GM23338 (cell line): ENCODE data around the gene BAG2. TPM values are rescaled to one million over a fixed set of nuclear protein-coding genes. Genes with fewer than 3 reads are reported as not detected.

Experiments used
- ATAC-seq: fragments of 200-7000 bp; cut with Tn5 transposase; 3 replicates; pipeline ENCODE4 v1.9.1; 2020
- DNase-seq: peaks from one replicate; pipeline ENCODE4 v3.0.0-alpha.2; 2015; ENCODE audit warnings: low spot score
- H2AFZ ChIP-seq: fragments of 200-600 bp; sonication (generic); 2 replicates; pipeline ENCODE4 v1.8.0; 2016; ENCODE audit warnings: antibody characterized with exemption, mild to moderate bottlenecking, moderate library complexity
- H3F3A ChIP-seq: fragments of 200-600 bp; sonication (generic); replicated peaks from 2 replicates; pipeline ENCODE4 v1.8.0; 2017; ENCODE audit warnings: antibody characterized with exemption, mixed run types, low read depth
- H3K27ac ChIP-seq: fragments of 200-600 bp; sonication (generic); 2 replicates; pipeline ENCODE4 v1.6.1; 2016; ENCODE audit warnings: low read depth
- H3K27me3 ChIP-seq: fragments of 200-600 bp; sonication (generic); 2 replicates; pipeline ENCODE4 v1.8.0; 2016; ENCODE audit warnings: mild to moderate bottlenecking, mixed run types, moderate library complexity; ENCODE audit not compliant: insufficient read depth
- H3K36me3 ChIP-seq: fragments of 200-600 bp; sonication (generic); 2 replicates; pipeline ENCODE4 v1.8.0; 2016; ENCODE audit warnings: mild to moderate bottlenecking; ENCODE audit not compliant: insufficient read depth
- H3K4me1 ChIP-seq: fragments of 200-600 bp; sonication (generic); 2 replicates; pipeline ENCODE4 v1.8.0; 2016; ENCODE audit warnings: mild to moderate bottlenecking, moderate library complexity; ENCODE audit not compliant: insufficient read depth
- H3K4me2 ChIP-seq: fragments of 200-600 bp; sonication (generic); 2 replicates; pipeline ENCODE4 v1.7.1; 2017; ENCODE audit warnings: mixed run types
- H3K4me3 ChIP-seq: fragments of 200-600 bp; sonication (generic); 2 replicates; pipeline ENCODE4 v1.6.1; 2016; ENCODE audit warnings: mixed run types
- H3K79me2 ChIP-seq: fragments of 200-600 bp; sonication (generic); replicated peaks from 2 replicates; pipeline ENCODE4 v1.8.0; 2017; ENCODE audit warnings: mild to moderate bottlenecking; ENCODE audit not compliant: insufficient read depth
- H3K9me2 ChIP-seq: fragments of 200-600 bp; sonication (generic); 2 replicates; pipeline ENCODE4 v1.8.0; 2017; ENCODE audit not compliant: insufficient read depth
- H4K20me1 ChIP-seq: fragments of 200-600 bp; sonication (generic); replicated peaks from 2 replicates; pipeline ENCODE4 v1.8.0; 2017; ENCODE audit warnings: mild to moderate bottlenecking; ENCODE audit not compliant: insufficient read depth
- H3K27ac Mint-ChIP-seq: 2 replicates; pipeline ENCODE4 v1.8.0; 2020; ENCODE audit warnings: inconsistent platforms, mild to moderate bottlenecking, moderate library complexity, mixed read lengths
- H3K27me3 Mint-ChIP-seq: 3 replicates; pipeline ENCODE4 v1.8.0; 2022; ENCODE audit warnings: low read depth, mild to moderate bottlenecking, moderate library complexity, mixed read lengths, inconsistent platforms; ENCODE audit not compliant: insufficient read depth, poor library complexity
- H3K36me3 Mint-ChIP-seq: 3 replicates; pipeline ENCODE4 v1.8.0; 2021; ENCODE audit warnings: low read depth, mild to moderate bottlenecking, inconsistent platforms, moderate library complexity, mixed read lengths
- H3K4me1 Mint-ChIP-seq: 3 replicates; pipeline ENCODE4 v1.8.0; 2020; ENCODE audit warnings: mild to moderate bottlenecking, inconsistent platforms, mixed read lengths
- H3K4me3 Mint-ChIP-seq: 3 replicates; pipeline ENCODE4 v1.8.0; 2021; ENCODE audit warnings: moderate library complexity, mild to moderate bottlenecking, inconsistent platforms, mixed read lengths
- H3K9me3 Mint-ChIP-seq: 3 replicates; pipeline ENCODE4 v1.8.0; 2020; ENCODE audit warnings: moderate library complexity, mild to moderate bottlenecking, inconsistent platforms, mixed read lengths
- REST ChIP-seq: IDR thresholded peaks from one replicate; pipeline ENCODE4 v1.6.1; 2018; ENCODE audit warnings: antibody characterized with exemption; ENCODE audit not compliant: unreplicated experiment
- ZNF462 ChIP-seq: fragments of 250-450 bp; sonication (Bioruptor Pico); IDR thresholded peaks from 2 replicates; pipeline ENCODE4 v1.5.0; 2020; ENCODE audit warnings: mild to moderate bottlenecking, moderate library complexity
- polyA plus RNA-seq: library from polyadenylated mRNA; unstranded; fragments of >200 nt; fragmentation: Nextera tagmentation; extraction: Ambion mirVana; gene quantifications from 2 replicates; pipeline ENCODE4 v1.2.1, GENCODE V29; 2016
- total RNA-seq: library from RNA; depleted of rRNA; stranded (reverse); fragments of >200 nt; shearing (Covaris generic); gene quantifications from 2 replicates; pipeline ENCODE4 v1.2.3, GENCODE V29; 2014

The BAG2 gene
- total and polyA plus RNA-seq, 2 experiments from 2014 or later: 8.5 to 9.5 TPM

GRCh38 chr6:57135885-57136284, 36.2 kb upstream of the BAG2 start:
- TF ChIP-seq ZNF462 (no peak), REST (no peak)
- H3K79me2 ChIP-seq: no peaks in the 10 kb centered on the region
- H2AFZ ChIP-seq: no peak overlapping the region
- Mint-ChIP-seq H3K36me3 (0 out of 3 replicates have a peak, but pooled peaks cover 6% of the 10 kb centered on the region), H3K4me1 (no peaks in the 10 kb centered on the region), H3K9me3 (no peaks in the 10 kb centered on the region), H3K4me3 (no peak overlapping the region), H3K27ac (no peak overlapping the region), H3K27me3 (no peaks in the 10 kb centered on the region)
- no peaks in the 10 kb centered on the region for H4K20me1 ChIP-seq
- H3K4me2 ChIP-seq: no peak overlapping the region
- H3K4me3 ChIP-seq: no peak overlapping the region
- ATAC-seq (no peak), DNase-seq (no peak)
- H3K27ac ChIP-seq: no peak overlapping the region
- no peaks in the 10 kb centered on the region for H3K27me3 ChIP-seq
- H3K36me3 ChIP-seq: no peaks in the 10 kb centered on the region
- H3K4me1 ChIP-seq: no peaks in the 10 kb centered on the region
- H3F3A ChIP-seq: no peaks in the 10 kb centered on the region
- no peaks in the 10 kb centered on the region for H3K9me2 ChIP-seq
